Measurements from ENCODE around the gene SENP7.

The SENP7 gene

DNA sequence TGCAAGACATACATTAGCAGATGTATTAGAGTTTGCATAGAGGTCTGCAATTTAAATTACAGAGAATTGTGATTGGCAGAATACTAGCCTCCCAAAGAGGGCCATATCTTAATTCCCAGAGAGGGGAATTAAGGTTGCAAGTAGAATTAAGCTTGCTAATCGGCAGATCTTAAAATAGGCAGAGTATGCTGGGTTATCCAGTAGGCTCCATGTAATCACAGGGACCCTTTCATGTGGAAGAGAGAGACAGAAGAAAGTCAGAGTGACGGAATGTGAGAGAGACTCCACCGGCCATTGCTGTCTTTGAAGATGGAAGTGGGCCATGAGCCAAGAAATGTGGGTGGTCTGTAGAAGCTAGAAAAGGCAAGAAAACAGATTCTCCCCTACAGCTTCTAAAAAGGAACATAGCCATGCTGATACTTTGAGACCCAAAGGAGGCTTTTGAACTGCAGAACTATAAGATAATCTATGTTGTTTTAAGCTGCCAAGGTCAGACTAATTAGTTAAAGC, 231.4 kb downstream of the SENP7 start:
- DNase-seq (ENCODE audit: insufficient read length, low spot score) (no peak), FAIRE-seq (no peak)
- no peak for TF ChIP-seq SPI1 (IDR thresholded peaks at IDR 0.05; ENCODE audit: low read depth, low read length)
- TF ChIP-seq POLR2AphosphoS5 (IDR thresholded peaks at IDR 0.05; ENCODE audit: low read depth, low read length): no peak
- TF ChIP-seq POU2F2 (IDR thresholded peaks at IDR 0.05; ENCODE audit: low read depth, low read length): no peak
- no peak for TF ChIP-seq PAX5 (IDR thresholded peaks at IDR 0.05; ENCODE audit: insufficient read depth, low read length, severe bottlenecking)
- no peak for TF ChIP-seq POLR2A (IDR thresholded peaks at IDR 0.05; ENCODE audit: low read depth, low read length)
- no peak for TF ChIP-seq TAF1 (IDR thresholded peaks at IDR 0.05; ENCODE audit: low read depth, low read length)

DNA sequence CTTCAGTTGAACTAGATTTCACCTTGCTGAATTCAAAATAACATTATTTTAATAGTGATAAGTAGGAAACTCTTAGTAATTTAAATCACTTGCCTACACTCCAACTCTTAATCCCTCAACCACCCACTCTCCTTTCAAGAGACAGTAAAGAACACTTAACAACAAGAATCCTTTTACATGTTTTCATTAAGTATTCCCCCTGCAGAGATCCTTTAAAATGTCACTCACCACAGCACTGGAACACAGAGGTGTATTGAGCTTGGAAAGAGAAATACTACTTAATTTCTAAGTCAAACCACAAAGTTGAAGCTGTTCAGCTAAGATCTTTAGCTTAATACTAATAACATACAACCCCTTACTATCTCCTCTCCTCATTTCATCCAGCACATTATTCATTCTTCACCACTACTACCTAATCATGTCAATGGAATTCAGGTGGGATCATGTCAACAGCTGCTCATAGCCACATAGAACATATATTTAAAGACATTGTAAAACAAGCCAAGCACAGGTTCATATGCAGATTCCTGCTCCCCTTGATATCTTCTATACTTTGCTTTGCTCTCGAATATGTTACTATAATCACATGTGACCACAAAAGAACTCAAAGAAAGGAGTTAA, 233.1 kb downstream of the SENP7 start:
- DNase-seq (ENCODE audit: insufficient read length, low spot score): no peak
- FAIRE-seq: no peak
- TF ChIP-seq POLR2A (IDR thresholded peaks at IDR 0.05; ENCODE audit: low read depth, low read length) (no peak), POU2F2 (IDR thresholded peaks at IDR 0.05; ENCODE audit: low read depth, low read length) (no peak), SPI1 (IDR thresholded peaks at IDR 0.05; ENCODE audit: low read depth, low read length) (no peak), PAX5 (IDR thresholded peaks at IDR 0.05; ENCODE audit: insufficient read depth, low read length, severe bottlenecking) (no peak), TAF1 (IDR thresholded peaks at IDR 0.05; ENCODE audit: low read depth, low read length) (no peak), POLR2AphosphoS5 (IDR thresholded peaks at IDR 0.05; ENCODE audit: low read depth, low read length) (no peak)

GRCh38 chr3:101279162-101279561, 233.8 kb downstream of the SENP7 start:
- FAIRE-seq (no peak), DNase-seq (ENCODE audit: insufficient read length, low spot score) (no peak)
- TF ChIP-seq POLR2AphosphoS5 (IDR thresholded peaks at IDR 0.05; ENCODE audit: low read depth, low read length): no peak
- no peak for TF ChIP-seq SPI1 (IDR thresholded peaks at IDR 0.05; ENCODE audit: low read depth, low read length)
- no peak for TF ChIP-seq POLR2A (IDR thresholded peaks at IDR 0.05; ENCODE audit: low read depth, low read length)
- TF ChIP-seq TAF1 (IDR thresholded peaks at IDR 0.05; ENCODE audit: low read depth, low read length): no peak
- no peak for TF ChIP-seq PAX5 (IDR thresholded peaks at IDR 0.05; ENCODE audit: insufficient read depth, low read length, severe bottlenecking)
- no peak for TF ChIP-seq POU2F2 (IDR thresholded peaks at IDR 0.05; ENCODE audit: low read depth, low read length)

- FAIRE-seq (no peak), DNase-seq (ENCODE audit: insufficient read length, low spot score) (no peak)
- TF ChIP-seq POLR2AphosphoS5 (IDR thresholded peaks at IDR 0.05; ENCODE audit: low read depth, low read length): no peak
- TF ChIP-seq SPI1 (IDR thresholded peaks at IDR 0.05; ENCODE audit: low read depth, low read length): no peak
- TF ChIP-seq TAF1 (IDR thresholded peaks at IDR 0.05; ENCODE audit: low read depth, low read length): no peak
- no peak for TF ChIP-seq POU2F2 (IDR thresholded peaks at IDR 0.05; ENCODE audit: low read depth, low read length)
- TF ChIP-seq PAX5 (IDR thresholded peaks at IDR 0.05; ENCODE audit: insufficient read depth, low read length, severe bottlenecking): no peak
Measured at GRCh38 chr3:101278727-101279126, 234.3 kb downstream of the SENP7 start.
